GM12864 (cell line): ENCODE results near the gene KRTAP3-2.

Experiments
- DNase-seq: peaks from one replicate; pipeline ENCODE4 v3.0.0-alpha.2; 2011; ENCODE audit warnings: low read depth
- H3K4me3 ChIP-seq: 2 replicates; pipeline ENCODE4 v1.5.1; 2011; ENCODE audit warnings: mild to moderate bottlenecking, low read depth, low read length, control low read depth
- TF ChIP-seq, protein P1 (sequence below): IDR thresholded peaks from 2 replicates; pipeline ENCODE4 v1.5.1; 2011; ENCODE audit warnings: low read depth, mild to moderate bottlenecking, moderate library complexity, low read length, control low read depth, inconsistent platforms; ENCODE audit errors: missing control alignments

The KRTAP3-2 gene

DNA sequence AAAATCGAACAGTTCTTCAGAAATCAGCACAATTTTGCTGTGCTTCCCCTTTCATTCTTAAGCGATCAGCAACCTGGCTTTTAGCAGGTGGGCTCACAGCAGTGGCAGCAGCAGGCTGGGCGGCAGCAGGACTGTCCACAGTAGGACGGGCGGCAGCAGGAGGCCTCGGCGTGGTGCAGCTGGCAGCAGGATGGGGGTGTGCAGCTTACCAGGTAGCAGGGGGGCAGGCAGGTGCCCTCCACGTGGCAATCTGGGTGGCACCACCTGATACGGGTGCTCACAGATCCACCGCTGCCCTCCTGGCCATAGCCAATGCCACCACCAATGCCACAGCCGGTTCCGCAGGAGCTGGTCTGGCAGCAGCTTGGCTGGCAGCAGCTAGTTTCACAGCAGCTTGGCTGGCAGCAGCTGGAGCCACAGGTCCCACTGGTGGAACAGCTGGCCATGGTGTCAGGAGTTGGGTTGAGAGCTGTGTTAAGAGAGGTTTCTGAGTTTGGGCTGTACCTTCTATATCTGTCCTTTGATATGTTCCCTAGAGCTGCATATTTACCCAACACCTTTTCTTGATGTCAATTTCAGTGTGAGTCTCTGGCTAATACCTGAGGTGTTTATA is 30.0 kb upstream of the KRTAP3-2 start, which contains the start of gene KRTAP1-4:
TSS of gene KRTAP1-4 (minus strand) at position 563 of the 613 bp plus-strand sequence. CDS start at position 446, 117 bp downstream.
- TF ChIP-seq, protein P1, sequence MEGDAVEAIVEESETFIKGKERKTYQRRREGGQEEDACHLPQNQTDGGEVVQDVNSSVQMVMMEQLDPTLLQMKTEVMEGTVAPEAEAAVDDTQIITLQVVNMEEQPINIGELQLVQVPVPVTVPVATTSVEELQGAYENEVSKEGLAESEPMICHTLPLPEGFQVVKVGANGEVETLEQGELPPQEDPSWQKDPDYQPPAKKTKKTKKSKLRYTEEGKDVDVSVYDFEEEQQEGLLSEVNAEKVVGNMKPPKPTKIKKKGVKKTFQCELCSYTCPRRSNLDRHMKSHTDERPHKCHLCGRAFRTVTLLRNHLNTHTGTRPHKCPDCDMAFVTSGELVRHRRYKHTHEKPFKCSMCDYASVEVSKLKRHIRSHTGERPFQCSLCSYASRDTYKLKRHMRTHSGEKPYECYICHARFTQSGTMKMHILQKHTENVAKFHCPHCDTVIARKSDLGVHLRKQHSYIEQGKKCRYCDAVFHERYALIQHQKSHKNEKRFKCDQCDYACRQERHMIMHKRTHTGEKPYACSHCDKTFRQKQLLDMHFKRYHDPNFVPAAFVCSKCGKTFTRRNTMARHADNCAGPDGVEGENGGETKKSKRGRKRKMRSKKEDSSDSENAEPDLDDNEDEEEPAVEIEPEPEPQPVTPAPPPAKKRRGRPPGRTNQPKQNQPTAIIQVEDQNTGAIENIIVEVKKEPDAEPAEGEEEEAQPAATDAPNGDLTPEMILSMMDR: no peak
- H3K4me3 ChIP-seq: no peak within 1 kb of the TSS
- no peak for DNase-seq

DNA sequence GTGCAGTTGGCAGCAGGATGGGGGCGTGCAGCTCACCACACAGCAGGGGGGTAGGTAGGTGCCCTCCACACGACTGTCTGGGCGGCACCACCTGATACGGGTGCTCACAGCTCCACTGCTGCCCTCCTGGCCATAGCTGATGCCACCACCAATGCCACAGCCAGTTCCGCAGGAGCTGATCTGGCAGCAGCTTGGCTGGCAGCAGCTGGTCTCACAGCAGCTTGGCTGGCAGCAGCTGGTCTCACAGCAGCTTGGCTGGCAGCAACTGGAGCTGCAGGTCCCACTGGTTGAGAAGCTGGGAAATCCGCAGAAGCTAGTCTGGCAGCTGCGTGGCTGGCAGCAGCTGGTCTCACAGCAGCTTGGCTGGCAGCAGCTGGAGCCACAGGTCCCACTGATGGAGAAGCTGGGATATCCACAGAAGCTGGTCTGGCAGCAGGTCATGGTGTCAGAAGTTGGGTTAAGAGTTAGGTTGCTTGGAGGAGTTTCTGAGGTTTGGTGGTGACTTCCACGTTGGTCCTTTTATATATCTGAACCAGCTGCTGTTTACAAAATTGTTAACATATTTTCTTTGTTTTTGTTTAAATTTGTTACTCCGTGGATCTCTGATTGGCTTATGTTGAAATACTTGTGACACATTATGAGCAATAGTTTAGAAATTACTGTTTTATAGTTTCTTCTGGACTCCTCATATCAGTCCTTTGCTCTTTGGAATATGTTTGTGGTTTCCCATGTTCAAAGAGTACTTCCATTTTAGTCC is 27.2 kb upstream of the KRTAP3-2 start, which contains the start of gene KRTAP1-5:
TSS of gene KRTAP1-5 (minus strand) at position 494 of the 757 bp plus-strand sequence. CDS start at position 441, 53 bp downstream.
- no peak within 1 kb of the TSS for H3K4me3 ChIP-seq
- TF ChIP-seq, protein P1: no peak
- DNase-seq: no peak

DNA sequence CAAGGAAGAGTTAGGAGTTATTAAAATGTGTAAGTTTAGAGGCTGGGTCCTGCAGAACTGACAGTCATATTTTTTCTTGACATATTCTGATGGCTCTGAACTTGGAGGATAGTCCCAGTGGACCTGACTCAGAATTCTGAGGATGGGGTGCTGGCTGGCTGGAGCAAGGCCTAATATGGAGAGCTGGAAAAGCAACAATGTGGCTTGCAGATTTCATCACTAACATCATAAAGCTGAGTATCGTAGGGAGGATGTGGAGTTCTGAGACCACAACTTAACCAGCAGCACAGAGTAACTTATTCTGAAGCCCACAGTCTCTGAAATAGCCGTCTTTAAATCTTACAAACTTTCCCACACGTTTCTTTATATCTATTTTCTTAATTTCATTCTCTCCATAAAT is 25.0 kb upstream of the KRTAP3-2 start:
- TF ChIP-seq, protein P1: no peak
- DNase-seq: no peak
- H3K4me3 ChIP-seq: no peak overlapping the region

DNA sequence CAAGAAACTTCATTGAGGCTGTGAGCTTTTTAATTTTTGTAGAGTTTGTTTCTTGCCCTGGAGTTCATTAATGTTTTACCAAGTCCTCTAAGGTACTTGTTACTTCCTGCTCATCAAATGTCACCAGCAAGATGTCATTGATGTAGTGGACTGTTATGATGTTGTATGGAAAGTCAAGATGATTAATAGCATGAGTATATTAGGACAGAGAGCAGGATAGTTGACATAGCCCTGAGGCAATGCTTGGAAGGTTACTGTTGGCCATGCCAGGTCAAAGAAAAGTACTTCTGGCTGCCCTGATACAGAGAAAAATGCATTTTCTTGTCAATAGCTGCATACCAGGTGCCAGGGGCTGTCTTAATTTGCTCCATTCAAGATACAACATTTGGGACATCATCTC is 20.6 kb upstream of the KRTAP3-2 start:
- no peak overlapping the region for H3K4me3 ChIP-seq
- TF ChIP-seq, protein P1: no peak
- DNase-seq: no peak

DNA sequence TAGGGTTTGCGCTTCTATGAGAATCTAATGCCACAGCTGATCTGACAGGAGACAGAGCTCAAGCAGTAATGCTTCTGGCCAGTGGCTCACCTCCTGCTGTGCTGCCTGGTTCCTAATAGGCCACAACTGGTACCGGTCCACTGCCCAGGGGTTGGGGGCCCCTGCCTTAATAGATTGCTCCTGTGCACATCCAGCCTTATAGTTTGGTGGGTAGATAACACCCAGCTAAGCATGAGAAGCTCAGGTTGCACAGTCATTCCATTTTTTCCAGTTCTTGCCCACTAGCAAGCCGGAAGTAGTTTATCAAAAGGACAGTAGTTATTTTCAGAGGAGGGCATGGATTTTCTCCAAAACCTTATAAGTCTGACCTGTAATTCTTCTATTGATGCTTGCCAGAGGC is 19.7 kb upstream of the KRTAP3-2 start:
- H3K4me3 ChIP-seq: no peak overlapping the region
- no peak for DNase-seq
- TF ChIP-seq, protein P1: no peak

DNA sequence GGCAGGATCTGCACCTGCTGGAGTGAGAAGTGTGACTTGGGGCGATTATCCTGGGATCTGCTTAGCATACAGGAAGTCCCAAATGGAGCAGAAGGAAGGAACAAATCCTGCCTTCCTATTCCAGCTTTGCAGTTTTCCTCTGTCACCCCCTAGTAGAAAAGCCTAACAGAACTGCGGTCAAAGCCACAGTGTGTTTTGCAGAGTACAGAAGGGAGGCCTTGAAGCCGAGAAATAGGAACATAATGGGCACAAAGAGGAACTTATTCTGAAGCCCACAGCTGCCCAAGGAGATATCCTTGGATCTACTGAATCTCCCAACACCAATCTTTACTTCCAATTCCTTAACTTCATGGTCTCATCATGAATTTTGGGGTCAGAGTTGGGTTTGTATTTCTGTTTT is 18.8 kb upstream of the KRTAP3-2 start:
- no peak overlapping the region for H3K4me3 ChIP-seq
- TF ChIP-seq, protein P1: no peak
- no peak for DNase-seq
